Hematopoietic multipotent progenitor cell (in vitro differentiated cells): ENCODE results near the gene ABCD3. TPM values are rescaled to one million over a fixed set of nuclear protein-coding genes. Genes with fewer than 3 reads are reported as not detected.
"Not testable (repeated sequence)": the region's sequence is repeated elsewhere in the genome, so short reads cannot be mapped to it uniquely, and the experiment has no call there.

Source experiments
- DNase-seq, 3 donors: peaks; one replicate each; pipeline ENCODE4 v3.0.0-alpha.2; 2011 to 2015; ENCODE audit warnings: low read depth in 2 of 3, low spot score in 2 of 3
- total RNA-seq: library from RNA; depleted of rRNA; stranded (reverse); fragments of >200 nt; gene quantifications from one replicate; pipeline ENCODE4 v1.2.3, GENCODE V29; 2012

ABCD3 gene
- total RNA-seq: 5.7 TPM

DNA sequence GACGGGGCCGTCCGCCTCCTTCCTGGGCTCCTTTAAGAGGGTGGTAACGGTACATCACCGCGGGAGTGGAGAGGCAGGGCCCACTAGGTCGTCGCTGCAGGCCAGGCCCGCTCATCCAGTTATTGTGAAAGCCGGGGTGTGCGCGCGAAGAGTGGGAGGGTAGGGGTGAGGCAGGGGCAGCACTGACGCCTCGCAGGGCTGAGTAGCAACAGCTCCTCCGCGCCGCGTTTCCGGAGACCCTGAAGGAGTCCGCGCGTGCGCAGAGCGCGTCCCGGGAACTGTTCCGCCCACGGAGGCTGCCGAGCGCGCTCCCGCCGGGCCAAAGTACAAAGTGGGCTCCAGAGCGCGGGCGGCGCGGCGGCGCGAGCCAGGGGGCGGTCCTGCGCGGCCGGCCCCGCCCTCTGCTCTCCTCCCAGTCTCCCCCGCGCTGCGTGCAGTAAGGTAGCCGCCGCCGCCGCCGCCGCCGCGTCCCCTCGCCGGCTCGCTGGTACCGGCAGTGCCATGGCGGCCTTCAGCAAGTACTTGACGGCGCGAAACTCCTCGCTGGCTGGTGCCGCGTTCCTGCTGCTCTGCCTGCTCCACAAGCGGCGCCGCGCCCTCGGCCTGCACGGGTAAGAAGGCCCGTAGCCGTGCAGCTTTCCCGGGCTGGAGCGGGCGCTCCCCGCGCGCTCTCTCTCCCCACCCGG lies at the start of gene ABCD3:
Gene ABCD3 (plus strand): TSS at position 412 of the 686 bp plus-strand sequence. CDS start 90 bp downstream, at position 502.
- peak; percentile 95 to 98 (median 97) for DNase-seq

DNA sequence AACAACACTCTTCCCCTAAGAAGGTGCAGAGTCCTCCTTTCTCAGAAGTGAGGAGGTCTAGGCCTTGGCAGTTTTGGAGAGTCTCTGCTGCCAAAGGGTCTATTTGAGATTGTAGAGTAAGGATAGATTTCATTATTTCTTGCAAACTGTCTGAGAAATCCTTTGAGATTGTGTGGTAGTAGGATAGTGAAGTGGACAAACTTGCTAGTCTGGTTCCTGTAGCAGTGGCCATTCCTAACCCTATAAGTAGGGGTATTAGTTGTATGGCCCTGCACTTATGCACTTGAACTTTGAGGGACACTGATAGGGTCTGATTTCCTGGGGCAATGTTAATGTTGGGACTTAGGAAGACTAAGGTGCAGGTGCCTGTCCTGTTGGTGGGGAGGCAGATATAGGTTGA lies 45.4 kb upstream of the ABCD3 start:
- not testable (repeated sequence) for DNase-seq

DNA sequence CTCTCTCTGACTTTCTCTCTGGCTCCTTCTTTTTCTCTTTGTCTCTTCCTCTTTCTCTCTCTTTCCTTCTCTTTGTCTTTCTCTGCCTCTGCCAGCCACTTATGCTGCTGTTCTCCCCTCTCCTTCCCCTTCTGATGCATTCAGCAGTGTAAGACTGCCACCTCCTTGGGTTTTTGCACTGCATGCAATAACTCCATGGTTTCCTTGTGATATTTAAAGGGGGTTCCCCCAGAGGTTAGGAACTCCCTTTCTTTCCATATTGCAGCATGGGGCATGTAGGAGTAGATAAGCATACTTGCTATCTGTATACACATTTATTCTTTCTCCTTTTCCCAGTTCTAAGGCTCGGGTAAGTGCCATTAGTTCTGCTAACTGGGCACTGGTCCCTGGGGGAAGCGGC lies 44.9 kb upstream of the ABCD3 start:
- peak in 1 of 3 donors; percentile 17 for DNase-seq

DNA sequence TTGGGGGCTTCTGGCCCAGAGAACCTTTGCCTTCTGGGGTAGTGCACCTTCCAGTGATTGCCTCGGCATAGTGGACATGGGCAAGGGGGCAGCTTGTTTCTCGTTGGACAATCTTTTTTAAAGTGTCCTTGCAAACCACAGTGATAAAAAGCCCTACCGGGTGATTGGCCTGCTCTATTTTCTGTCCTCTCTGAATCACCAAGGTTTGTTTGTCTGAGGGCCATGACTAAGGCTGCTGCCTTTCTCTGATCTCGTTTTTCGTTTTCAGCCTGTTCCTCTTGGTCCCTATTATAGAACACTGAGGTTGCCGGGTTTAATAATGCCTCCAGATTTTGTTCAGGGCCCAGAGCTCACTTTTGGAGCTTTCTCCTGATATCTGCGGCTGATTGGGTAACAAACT lies 42.5 kb upstream of the ABCD3 start:
- DNase-seq: not testable (repeated sequence)

DNA sequence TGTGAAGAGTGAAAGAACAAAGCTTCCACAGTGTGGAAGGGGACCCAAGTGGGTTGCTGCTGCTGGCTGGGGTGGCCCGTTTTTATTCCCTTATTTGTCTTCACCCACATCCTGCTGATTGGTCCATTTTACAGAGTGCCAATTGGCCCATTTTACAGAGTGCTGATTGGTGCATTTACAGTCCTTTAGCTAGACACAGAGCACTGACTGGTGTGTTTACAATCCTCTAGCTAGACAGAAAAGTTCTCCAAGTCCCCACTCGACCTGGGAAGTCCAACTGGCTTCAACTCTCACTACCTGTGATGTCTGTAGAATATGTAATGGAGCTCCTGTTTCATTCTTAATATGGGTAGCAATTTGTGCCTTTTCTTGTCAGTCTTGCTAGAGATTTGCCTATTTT lies 39.7 kb upstream of the ABCD3 start:
- not testable (repeated sequence) for DNase-seq

DNA sequence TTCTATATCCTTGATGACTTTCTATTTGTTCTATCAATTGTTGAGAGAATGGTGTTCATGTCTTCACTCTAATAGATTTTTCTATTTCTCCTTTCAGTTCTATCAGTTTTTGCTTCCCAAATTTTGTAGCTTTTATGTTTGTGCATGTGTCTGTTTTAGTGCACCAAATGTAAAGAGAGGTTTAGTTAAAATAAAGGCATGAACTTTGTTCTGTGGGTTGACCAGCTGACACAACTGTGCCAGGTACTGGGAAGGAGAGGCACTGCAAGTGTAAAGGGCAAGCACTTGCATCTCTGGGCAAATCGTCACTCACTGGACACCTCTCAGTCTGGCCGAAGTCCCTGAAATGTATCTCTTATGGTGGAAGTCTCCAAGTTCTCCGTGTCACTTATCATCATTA lies 38.6 kb upstream of the ABCD3 start:
- DNase-seq: no peak

DNA sequence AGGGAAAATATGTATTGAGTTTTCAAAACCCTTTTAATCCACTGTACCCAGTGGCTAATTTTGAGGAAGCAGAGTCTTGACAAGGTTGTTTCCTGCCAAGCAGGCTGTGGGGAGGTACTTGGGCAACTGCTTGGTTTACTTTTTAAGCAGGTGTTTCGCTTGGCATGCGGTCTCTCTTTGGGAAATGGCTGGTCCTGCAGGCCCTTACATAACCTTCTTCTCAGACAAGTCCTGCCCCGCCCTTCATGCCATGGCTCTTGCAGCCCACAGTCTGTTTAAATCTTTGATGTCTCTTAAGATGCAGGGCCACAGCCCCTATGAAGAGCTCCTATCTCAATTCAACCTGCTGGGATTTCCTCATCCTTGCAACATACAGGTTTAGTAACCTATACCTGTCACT lies 36.0 kb upstream of the ABCD3 start:
- DNase-seq: peak in 2 of 3 donors; percentile 50 to 90

DNA sequence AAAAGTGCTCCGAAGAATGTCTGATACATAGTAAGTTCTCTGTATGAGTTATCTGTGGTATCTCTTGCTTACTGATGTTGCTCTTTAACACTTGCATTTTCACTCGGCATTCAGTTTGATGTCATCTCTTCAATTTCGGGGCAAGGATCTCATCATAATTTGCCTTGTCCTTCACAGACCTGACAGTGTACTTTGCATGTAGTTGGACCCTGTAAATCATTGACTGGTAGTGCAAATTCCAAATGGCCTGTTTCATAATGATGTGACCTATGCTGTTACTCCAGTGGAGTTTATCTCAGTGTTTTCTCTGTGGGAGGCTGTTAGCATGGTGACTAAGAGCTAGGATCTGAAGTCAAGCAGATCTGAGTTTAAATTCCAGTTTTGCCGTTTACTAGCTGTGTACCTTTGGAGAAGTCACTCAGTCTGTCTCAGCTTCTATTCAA lies 34.2 kb upstream of the ABCD3 start:
- DNase-seq: no peak

DNA sequence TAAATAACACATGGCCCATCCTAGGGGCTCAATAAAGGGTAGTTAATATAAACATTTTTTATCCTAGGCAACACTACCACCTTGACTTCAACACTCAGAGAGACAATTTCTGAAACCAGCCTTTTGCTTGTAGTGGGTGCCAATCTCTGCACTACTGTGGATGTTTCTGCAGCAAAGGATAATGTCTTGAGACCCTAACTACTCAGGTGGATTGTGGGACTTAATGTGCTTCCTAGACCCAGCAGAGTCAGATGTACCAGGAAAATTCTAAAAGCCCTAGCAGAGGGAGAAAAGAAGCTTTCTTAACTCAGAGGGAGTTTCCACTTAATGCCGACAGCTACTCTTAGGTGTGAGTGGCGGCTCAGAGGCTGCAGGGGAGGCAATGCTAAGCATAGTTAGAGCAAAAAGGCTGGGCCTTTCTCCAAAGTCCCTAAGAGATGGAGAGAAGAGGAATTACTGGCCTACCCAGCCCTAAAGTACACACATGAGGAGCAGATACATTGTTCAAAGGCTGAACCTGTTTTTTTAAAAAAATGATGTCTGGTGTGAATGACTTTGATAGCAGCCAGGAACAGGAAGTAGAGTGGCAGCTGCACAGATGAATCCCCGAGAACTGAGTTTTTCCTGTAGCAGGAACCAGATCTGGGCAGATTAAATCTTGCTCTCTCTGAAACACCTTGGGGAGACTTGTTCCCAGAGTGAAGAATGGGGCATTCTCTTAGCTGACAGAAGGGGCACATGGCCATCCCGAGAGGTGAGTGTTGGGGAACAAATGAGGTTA lies 33.5 kb upstream of the ABCD3 start:
- peak in 2 of 3 donors; percentile 45 to 71 for DNase-seq

DNA sequence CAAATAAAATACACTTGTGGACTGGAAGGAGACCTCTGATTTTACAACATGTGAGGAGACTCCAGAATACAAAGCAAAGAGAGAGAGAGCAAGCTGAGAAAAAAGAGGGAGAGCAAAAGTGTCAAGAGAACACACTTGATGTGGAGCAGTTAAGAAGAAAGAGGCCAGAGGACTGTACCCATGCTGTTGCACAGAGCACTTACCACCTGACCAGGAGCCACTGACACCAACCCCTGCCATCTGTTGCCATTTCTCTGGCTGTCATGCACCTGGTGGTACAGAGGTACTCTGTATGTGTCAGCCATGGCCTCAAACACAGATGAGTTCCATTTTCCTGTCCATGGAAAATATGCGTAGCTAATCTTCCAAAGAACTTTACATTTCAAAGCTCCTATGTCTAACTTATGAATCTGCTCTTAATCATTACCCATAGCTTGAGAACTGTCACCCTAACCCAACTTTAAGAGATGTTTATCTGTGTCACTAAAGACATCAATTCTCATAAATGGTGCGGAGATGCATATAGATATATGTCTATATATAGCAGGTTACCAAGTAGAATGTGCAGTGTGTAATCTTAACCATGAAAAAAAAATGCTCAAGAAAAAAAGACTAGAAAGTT lies 32.8 kb upstream of the ABCD3 start:
- DNase-seq: no peak

DNA sequence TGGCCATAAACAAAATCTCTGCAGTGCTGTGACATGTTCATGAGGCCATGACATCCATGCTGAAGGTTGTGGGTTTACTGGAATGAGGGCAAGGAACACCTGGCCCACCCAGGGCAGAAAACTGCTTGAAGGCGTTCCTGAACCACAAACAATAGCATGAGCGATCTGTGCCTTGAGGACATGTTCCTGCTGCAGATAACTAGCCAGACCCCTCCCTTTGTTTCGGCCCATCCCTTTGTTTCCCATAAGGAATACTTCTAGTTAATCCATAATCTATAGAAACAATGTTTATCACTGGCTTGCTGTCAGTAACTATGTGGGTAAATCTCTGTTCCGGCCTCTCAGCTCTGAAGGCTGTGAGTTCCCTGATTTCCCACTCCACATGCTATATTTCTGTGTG lies 28.9 kb upstream of the ABCD3 start:
- no peak for DNase-seq

DNA sequence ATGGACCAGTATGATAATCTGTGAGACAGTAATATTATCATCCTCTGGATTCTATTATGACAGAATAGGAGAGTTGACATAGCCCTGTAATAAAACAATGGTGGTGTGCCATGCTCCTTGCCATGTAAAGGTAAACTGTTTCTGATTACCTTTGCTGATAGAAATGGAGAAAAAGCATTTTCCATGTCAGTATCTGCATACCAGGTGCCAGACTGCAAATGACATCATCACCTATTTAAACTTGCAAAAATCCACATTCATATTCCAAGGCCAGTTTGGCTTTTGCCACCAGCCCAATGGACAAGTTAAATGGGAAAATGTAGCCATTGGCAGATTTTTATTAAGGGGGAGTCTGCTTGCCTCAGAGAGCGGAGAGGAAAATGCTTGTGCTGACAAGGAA lies 23.9 kb upstream of the ABCD3 start:
- no peak for DNase-seq

DNA sequence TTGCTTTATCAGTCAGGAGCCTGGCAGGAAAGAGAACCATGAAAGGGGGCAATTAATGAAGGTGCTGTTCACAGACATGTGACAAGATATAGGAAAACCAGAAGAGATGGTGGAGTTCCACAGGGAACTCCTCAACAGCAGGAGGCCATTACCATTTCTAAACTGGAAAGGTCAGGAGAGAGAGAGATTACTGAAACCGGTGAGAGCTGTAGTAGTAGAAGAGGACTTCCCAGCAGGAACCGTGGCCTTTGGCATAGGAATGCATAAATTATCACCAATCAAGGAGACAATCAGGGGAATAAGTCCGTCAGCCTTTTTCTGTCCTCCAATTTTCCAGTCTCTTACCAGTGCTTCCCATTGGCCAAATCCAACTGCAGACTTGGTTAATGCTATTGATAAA lies 23.0 kb upstream of the ABCD3 start:
- DNase-seq: no peak

DNA sequence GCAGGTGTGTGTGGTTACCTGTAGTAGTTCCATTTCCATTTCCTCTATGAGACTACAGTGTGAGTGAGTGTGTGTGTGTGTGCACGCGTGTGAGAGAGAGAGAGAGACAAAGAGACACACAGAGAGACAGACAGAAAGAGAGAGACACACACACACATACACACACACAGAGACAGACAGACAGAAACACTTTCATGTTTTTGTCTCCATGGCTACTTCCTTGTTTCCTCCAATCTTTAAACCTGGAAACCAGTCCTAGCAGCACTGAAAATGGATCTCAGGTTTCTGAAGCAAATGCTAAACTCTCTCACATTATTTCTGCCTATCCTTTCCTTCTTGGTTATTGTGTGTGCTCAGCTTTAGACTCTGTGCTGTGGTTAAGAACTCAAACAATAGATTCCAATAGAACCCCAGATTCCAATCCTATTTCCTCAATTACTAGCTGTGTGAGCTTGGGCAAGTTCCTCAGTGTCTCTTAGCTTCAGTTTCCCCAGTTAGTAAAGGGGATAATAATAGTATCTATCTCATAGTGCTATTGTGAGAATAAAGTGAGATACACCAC lies 22.4 kb upstream of the ABCD3 start:
- DNase-seq: no peak

DNA sequence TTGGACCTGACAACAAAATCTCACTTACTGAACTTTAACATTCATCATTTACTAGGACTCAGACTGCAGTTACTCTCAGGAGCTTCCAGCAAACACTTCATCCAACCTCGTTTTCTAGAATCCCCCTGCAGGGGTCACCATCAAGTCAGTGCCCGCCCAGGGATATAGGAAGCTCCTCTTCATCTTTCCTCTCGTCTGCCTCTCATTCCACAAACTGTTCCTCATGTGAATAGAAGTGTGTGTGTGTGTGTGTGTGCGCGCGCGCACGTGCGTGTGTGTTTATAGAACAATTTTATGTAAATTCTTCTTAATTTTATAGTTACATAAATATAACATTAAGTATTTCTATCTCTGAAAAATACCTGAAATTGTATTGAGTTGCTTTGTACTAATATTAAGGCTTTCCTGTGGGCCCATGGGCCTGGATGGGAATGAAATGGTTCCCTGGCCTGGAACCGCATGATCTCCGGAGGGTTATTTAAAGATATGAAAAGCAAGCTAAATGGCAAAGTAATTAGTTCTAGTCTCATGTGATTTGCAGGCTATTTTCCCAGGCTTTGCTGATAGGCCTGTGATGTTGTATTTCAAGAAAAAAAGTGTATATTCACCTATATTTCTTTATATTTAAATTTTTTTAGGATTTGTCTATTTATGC lies 21.7 kb upstream of the ABCD3 start:
- no peak for DNase-seq

DNA sequence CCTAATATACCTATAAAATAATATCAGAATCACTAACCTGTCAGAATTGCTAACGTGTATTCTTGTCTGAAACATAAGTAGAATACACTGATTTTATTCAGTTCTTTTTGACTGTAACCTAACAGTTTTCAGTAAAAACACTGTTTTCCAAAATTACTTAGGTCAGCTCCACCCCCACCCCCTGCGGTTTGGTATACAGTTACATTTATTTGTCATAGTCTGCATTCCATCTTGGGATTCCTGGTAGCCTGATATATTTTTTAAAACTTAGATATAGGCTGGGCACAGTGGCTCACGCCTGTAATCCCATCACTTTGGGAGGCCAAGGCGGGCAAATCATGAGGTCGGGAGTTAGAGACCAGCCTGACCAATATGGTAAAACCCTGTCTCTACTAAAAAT lies 19.8 kb upstream of the ABCD3 start:
- DNase-seq: no peak

DNA sequence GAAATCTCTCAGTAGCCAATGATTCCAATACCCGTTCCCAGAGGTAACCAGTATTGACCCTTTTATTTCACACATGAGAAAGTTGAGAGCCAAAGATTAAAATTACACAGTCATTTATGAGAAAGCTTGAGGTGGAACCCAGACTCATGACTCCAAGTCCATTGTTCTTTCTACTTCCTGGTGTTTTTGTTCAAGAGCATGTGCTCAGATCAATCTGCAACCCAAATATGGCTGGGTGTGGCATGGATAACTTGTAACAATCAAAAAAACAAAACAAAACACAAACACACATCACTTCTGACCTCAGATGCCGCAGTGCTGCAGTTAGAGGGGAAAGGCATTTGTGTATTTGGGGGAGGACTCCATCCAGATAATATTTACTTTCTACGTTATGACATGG lies 18.7 kb upstream of the ABCD3 start:
- no peak for DNase-seq

DNA sequence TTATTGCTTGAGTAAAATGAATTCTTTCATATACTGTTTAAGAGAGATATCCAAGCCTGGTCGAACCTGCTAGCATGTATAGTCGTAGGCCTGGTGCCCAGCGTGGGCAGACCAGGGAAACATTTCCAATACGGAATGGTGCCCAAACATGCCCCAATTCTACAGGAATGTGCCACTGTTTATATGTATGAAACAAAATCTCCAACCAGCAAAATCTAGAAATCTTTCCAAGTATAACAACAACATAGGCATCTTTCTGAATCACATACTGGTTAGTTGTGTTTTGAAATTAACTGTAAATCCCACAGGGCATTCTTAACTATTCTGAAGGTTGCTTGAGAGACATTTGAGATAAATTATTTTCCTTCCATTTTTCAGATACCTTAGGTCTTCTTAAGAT lies 17.0 kb upstream of the ABCD3 start:
- DNase-seq: no peak

DNA sequence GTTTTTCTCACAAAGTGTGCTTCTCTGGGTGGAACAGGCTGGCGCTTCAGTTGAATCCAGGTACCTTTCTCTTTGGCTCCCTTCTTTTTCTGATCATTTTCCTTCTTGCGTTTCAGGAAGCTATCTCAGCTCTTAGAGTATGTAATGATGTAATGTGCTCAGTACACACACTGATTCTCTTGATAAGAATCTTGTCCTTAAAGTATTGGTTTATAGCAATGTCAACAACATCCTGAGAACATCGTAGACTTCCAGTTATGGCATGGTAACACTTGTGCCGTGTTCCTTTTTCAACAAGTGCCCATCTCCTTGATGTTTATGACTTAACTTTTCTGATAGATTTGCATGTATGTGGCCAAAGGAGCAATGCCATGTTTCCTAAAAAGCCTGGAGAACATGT lies 11.7 kb upstream of the ABCD3 start:
- DNase-seq: no peak

DNA sequence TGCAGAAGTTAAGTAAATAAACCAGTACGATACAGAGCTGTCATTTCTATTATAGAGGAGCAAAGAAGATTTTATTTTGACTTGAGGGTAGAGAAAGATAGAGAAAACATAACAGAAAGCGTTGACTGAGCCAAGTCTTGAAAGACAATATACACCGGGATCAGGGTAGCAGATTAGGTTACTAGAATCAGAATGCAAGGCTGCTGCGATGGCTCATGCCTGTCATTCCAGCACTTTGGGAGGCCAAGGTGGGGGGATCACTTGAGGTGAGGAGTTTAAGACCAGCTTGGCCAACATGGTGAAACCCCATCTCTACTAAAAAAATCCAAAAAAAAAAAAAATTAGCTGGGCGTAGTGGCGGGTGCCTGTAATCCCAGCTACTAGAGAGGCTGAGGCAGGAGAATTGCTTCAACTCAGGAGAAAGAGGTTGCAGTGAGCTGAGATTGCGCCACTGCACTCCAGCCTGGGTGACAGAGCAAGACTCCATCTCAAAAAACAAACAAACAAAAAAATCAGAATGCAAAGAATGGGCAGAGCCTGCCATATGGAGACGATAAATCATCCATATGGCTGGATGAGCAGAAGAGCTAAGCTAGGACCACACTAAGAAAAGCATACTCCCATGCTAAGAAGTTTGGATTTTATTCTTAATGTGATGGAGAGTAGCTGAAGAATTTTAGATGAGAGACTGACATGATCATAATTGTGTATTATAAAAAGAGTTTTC lies 9.9 kb upstream of the ABCD3 start:
- DNase-seq: no peak
